T follicular helper cell (primary cell): ENCODE data around the gene SCRT2.

ENCODE experiments used
- DNase-seq: peaks from one replicate; pipeline ENCODE4 v3.0.0-alpha.2; 2020; ENCODE audit warnings: low read depth

Gene SCRT2

DNA sequence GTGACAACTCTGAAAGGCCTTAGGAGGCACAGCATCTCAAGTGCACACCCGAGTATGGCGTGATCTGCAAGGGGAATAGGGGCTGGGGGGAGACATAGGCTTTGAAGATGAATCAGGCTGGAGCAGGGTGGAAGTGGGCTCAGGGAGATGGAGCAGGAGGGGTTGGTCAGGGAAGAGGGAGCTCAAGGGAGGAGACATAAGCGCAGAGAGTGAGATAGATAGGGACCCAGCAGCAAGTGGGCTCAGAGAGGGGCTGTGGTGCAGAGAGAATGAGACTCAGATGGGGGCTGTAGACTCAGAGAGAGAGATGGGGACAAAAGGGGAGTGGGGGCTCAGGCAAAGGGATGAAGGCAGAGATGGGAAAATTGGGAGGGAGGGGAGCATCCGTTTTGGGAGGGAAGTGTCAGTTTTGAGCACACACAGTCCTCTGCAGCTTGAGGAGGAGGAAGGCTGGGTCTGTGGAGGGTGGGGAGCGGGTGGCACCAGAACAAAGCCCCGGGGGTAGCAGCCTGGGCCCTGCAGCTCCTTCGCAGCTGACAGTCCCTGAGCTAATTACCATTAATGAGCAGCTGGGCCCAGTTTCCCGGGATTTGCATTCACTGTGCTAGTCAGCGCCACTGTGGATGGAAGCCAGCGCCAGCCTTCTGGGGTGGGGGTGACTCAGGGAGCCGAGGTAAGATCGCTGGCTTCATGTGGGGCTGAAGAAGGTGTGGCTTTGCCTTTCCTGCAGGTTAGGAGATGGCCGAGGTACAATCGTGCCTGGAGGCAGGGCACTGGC is 41.3 kb downstream of the SCRT2 start:
- DNase-seq = no peak

DNA sequence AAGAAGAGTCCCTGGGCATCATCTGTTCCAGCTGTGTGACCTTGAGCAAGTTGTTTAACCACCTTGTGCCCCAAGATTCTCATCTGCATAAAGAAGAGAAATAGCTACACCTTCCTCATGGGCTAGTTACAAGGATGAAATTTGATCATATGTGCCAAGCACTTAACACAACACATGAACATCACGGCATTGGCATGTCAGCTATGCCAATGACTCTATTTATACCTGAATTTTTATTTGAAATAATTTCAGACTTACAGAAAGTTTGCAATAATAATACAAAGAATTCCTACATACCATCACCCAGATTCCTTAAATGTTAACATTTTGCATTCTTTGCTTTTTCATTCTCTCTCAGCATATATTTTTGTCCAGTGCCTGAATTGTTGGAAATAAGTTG is 44.5 kb downstream of the SCRT2 start:
- DNase-seq = no peak

DNA sequence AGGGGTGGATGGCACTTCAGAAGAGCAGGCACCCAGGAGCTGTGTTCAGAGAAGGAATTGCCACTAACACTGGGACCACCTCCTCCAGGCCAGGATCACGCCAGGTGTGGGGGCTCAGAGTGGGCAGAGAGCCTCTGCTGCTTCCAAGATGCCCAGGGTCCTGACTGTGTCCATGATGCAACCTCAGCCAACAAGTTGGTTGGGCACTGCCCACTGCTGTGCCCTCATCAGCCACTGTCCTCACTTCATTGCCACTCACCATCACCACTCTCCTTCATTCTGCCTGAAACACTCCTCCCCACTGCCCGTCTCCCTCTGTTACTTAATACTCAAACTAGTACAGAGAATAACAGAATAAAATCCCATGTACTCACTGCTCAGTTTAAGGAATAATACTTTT is 49.0 kb downstream of the SCRT2 start:
- no peak for DNase-seq

DNA sequence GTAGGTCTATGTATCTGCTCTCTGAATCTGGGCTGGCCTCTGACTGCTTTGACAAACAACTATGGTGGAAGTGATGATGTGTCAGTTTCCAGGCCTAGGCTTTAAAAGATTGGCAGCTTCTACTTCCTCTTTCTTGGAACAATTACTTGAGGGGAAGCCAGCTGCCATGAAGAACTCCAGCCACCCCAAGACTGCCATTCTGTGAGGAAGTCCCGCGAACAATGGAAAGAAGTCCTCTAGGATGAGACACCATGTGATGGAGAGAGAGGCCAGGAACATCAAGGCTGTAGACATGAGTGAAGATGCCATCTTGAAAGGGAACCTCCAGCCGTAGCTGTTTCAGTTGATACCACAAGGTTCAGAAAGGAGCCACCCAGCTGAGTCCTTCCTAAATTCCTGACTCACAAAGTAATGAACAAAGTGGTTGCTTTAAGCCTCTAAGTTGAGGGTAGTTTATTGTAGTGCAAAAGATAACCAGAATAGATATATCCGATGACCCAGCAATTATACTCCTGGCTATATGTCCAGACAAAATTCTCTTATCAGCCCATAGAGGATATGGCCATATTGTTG is 50.2 kb downstream of the SCRT2 start:
- no peak for DNase-seq

DNA sequence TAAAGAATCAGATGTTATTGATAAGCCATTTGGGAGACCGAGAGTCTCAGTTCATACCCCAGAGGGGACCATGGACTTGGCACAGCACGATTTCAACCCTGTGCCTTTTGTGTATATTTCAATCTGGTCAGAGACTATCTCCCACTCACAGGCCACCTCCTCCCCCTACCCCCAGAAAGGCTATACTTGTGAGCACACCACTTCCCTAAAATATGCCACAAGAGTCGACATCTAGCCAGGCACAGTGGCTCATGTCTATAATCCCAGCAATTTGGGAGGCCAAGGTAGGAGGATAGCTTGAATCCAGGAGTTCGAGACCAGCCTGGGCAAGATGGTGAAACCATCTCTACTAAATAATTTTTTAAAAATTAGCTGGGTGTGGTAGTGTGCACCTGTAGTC is 51.9 kb downstream of the SCRT2 start:
- no peak for DNase-seq

DNA sequence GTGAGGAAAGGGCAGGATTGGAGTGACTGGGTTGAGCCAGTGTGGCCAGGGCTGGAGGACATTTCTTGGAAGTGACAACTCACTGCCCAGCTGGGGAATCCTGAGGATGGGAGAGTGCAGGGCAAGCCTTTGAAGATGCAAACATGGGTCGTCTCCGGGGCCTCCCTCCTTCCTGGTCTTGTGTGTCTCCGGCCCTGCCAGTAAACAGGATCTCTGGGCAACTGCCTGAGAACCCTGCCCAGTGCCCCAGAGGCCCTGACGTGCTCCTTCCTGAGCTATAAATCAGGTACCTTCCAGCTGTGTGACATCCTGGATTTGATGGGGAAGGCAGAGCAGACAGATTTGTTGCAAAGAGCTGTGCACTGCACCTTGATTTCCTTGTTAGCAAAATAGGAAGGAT is 52.6 kb downstream of the SCRT2 start:
- DNase-seq = no peak

DNA sequence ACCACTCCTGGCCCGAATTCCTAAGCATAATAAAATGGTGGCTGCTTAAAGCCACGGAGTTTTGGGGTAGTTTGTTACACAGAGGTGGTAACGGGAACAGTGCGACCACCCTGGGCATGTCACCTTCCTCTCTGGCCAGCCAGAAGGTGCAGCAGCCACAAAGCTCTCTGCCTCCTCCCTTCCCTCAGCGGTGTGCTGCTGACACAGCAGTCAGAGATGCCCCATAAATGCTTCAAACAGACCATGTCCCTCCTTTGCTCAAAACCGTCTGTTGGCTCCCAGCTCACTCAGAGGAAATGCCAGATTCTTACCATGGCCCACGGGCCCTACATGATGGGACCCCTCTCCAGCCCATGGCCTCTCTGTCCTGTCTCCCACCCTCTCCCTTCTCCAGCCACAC is 53.4 kb downstream of the SCRT2 start:
- no peak for DNase-seq

DNA sequence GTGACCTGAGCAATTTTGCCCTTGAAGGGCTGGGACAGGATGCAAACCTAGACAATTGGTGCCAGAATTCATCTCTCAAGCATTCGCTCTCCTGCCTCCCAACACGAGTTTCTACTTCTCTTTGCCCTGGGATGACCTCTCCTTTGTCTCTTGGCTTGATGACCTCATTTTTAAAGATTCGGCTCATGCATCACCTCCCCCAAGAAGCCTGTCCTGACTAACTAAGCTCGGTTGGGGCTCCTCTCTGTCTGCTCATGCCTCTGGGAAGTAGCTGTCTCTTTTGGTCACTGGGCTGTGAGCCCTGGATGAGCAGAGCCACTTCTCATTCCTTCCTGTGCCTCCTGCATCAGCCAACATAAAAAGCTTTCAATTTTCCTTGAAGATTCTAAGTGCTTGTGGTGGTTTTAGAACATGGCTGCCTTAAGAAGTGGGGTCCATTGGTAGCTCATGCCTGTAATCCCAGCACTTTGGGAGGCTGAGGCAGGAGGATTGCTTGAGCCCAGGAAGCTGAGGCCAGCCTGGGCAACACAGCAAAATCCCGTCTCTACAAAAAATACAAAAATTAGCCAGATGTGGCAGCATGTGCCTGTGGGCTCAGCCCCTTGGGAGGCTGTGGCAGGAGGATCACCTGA is 54.4 kb downstream of the SCRT2 start:
- DNase-seq = no peak

DNA sequence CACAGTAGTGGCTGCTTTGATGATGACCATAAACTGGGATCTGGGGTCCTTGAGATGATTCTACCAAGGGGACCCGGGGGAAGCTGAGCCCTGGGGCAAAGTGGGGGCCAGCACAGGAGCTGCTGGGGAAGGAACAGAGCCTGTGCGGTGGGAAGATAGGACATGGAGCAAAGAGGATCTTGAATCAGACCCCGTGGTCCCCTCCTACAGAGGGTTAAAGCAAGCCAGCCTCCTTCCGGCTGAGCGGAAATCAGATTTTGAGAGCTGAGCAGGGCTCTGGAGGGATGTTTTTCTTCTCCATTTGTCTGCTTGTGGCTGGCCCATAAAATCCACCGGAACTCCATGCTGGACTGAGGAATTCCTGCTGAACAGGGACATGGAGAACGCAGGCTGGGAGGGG is 55.4 kb downstream of the SCRT2 start:
- no peak for DNase-seq

DNA sequence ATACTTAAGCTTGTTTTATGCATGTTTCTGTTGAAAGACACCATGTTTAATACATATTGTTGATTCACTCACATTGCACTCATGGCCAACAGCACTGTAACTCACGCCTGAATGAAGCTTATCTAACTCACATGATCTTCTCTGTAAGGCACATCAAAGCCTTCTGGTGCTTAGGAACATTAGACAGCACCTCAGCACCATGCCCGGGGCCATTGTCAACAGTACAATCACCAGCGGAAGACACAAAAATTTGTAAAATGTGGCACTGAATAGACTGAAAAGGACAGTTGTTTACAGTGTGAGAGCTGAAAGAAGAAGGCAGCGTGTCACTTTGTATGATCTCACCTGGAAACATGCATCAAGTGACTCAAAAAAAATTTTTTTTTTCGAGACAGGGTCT is 56.6 kb downstream of the SCRT2 start:
- no peak for DNase-seq

DNA sequence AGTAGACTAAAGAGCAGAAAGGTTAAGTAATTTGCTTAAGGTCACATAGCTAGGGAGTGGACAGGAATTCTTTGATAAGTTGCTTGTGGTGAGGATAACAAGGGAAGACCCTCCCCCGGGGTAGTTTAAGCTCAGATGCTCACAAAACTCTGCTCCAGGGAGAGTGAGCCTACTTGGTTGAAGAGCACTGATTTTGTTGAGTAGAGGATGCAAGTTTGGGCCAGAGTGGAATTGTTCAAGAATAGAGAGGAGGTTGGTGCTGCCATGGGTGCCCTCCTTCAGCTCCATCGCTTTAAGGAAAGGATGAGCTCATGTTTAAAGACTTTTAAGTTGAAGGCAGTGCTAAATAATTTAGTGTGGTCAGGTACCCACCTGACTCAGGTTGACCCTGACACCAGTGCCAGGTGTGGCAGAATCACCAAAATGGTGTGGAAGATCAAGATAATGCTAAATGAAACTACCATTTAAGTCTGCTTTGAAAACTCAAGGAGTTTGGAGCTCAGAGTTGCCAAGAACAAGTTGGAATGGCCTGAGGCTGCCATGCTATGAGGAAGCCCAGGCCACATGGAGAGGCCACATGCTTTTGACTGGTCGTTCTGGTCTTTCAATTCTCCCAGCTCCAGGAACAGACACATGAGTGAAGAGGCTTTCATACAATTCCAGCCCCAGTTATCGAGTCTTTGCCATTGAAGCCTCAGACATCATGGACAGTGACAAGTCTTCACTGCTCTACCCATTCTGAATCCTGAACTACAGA is 57.5 kb downstream of the SCRT2 start:
- DNase-seq = no peak

DNA sequence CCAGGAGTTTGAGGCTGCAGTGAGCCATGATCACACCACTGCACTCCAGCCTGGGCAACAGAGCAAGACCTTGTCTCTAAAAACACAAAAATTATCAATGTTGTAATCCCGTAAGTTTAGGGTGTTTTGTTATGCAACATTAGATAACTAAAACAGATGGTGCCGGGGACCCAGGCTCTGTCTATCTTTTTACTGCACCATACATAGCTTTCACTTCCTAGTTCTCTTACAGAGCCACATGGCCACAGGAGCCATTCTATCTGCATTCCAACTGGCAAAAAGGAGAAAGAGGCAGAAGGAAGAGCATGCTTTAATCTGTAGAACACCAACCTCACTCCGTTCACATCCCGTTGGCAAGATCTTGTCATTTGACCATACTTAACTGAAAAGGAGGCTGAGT is 60.1 kb downstream of the SCRT2 start:
- no peak for DNase-seq

DNA sequence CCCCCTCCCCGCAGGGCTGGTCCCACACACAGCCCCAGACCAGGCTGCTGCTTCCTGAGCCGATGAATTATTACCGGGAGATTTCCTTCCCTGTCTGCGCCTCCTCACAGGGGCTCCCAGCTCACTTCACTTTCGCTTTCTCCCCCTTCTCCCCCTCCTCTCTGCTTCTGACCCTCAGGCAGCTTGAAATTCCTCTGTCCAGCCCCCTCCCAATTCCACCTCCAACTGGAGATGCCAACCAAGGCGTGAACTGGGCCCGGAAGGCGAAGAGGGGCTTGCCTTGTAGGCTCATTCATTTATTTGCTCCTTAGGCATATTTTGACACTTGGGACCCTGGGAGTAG is 63.8 kb downstream of the SCRT2 start:
- no peak for DNase-seq
